GM19035 (cell line): ENCODE results near the gene CCDC15.
"Not testable (repeated sequence)": the region's sequence is repeated elsewhere in the genome, so short reads cannot be mapped to it uniquely, and the experiment has no call there.

Source experiments
- ATAC-seq: cut with Tn5 transposase; IDR thresholded peaks from one replicate; pipeline ENCODE4 v1.9.1; 2021; ENCODE audit not compliant: unreplicated experiment

The CCDC15 gene

DNA sequence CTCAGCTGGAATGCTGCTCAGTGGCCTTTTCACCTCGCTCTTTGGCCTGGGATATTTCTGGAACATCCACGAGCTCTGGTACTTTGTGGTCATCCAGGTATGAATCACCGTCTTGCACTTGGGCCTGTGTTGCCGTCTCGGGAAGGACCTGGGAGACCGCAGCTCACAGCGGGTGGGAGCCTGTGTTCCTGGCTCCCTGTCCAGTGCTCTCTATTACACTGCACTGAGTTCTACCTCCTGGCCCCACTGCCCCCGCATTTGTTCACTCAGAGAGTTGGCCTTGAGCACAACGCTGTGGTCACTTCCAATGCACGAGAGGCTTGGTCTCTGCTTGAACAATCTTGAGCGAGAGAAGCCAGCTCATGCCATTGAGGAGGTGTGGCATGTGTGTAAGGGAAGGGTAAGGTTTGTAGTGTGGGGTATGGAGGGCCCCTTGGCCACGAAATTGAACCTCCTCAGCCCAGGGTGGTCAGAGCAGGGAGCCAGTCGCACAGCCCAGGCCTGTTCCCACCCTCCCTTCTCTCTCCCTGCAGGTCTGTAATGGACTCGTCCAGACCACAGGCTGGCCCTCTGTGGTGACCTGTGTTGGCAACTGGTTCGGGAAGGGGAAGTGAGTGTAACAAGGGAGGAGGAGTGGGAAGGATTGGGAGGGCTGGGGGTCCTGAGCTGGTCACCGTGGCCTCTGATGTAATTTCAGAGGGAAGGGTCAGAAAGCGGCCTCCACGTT lies 125.3 kb downstream of the CCDC15 start:
- no peak for ATAC-seq

DNA sequence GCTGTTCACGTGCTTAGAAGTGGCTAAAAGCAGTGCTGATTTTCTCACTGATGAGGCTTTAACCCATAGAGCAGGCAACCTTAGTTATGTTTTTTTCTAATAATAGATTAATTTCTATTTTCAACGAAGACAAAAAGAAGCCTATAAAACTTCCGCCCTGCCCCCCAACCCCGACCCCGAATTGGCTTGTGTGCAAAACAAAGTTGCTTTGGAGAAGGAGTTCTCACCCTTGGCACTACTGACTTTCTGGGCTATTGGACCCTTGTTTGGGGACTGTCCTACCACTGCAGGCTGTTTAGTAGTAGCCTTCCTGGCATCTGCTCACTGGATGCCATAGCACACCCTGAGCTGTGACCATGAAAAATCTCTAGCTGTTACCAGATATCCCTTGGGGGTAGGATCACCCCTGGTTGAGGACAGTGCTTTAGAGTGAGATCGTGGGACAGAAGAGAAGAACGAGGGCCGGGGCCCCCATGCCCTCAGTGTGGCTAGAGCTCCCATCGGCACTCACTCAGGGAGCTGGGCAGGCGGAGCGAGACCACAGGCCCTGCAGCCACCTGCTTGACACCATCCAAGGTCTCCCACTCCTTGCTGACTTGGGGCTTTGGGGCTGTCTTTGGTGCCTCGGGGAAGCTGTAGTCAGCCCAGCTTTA lies 126.0 kb downstream of the CCDC15 start:
- no peak for ATAC-seq

DNA sequence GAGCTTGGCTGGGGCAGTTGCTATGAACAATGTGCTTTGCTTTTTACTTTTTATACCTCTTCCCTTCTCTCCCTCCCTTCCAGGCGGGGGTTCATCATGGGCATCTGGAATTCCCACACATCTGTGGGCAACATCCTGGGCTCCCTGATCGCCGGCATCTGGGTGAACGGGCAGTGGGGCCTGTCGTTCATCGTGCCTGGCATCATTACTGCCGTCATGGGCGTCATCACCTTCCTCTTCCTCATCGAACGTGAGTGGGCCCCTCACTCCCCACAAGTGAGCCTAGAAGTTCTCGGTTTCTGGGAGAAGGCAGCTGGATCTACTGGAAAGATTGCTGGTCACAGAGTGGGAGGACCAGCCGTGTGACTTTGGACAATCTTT lies 126.5 kb downstream of the CCDC15 start:
- no peak for ATAC-seq

DNA sequence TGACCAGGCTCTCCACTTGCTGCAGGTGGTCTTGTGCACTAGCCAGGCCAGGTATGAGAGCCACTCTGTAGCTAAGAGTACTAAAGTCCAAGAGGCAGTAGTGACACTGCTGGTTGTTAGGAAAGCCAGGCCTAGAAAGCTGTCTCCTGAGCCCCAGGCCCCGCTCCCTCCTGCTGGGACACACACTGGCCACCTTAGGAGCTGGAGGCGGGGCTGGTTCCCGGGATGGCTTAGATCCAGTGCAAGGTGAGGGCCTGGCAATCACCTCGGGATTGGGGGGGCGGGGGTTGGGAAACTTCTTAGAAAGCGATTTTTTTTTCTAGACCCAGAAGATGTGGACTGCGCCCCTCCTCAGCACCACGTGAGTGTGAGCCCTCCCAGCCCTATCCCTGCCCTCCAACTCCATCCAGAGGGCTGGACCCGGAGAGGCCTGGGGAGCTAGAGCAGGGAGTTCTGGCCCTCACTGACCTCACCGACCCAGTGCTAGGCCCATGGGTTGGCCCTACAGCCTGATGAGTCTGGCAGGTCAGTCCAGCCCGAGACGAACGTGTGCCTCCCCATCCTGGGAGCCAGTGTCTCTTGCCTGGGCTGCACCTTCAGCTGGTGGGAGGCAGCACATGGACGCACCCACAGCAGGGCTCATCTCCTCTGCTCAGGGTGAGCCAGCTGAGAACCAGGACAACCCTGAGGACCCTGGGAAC lies 127.2 kb downstream of the CCDC15 start:
- no peak for ATAC-seq

DNA sequence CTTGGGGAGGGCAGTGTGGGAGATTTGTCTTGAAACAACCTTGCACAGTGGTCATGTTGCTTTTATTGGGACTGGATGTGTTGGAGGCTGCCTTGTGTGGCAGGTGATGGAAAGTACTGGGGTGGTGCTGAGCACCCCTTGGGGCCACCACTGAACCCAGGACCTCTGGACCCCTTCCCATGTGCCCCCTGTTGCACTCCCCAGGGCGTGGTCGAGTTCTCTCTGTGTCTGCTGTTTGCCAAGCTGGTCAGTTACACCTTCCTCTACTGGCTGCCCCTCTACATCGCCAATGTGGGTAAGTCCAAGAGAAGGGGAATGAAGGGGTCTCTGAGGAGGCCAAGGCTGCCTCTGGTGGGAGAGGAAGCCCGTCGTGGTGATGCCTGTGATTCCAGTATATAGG lies 128.0 kb downstream of the CCDC15 start:
- no peak for ATAC-seq

DNA sequence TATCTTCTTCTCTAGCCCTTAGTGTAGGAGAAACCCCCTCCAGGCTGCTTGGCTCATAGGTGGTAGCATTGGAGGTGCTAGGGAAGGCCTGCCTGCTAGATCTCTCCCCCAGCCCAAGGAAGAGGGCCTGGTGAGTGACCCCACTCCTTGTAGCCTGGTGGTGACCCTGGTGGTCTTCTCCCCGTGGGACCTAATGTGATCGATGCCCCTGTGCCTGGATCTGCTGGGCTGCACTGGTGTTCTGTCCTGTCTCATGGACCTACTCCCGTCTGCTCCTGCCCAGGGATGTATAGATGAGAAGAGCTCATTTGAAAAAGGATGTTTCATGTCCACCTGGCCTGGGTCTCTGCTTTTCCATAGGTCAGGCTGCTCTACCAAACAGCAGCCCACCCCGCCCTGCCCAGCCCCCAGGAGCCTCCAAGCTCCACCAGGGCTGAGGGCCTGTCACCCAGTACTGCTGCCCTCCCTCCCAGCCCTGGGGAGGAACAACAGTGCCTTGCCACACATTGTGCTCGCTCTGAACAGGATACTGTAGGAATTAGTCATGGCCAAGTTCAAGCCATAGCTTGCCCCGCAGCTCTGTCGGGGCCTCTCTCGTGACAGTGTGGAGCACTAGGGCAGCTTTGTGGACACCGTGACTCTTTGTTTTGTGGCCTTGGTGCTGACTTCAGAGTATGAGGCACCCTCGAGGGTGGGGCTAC lies 128.8 kb downstream of the CCDC15 start:
- ATAC-seq, result no peak

DNA sequence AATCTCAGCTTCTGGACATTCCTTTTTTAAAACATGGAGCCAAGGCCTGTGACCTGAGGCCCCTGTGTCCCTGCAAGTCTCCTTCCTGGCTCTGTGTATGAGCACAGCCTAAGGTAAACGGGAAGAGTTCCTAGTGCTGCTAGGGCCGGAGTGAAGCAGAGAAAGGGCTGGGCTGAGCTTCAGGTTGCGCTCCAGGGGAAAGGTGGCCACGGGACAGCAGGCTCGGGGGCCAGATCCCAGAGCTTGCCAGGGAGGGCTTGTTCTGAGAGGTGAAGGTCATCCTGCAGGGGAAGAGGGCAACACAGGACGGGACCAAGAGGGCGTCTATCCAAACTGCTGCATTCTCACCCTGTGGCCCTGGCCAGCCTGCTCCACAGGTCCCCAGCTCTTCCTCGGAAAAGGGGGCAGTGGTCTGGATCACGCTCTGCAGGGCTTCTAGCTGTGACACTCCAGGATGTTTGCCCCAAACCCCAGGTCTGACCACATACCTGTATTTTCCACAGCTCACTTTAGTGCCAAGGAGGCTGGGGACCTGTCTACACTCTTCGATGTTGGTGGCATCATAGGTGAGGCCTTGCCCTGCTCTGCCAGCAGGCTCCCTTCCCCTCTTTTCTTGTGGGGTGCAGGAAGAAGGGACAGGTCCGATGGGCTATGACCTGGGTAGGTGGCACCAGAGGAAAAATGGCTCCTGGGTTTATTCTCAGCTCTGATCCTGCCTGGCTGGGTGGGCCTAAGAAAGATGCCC lies 129.5 kb downstream of the CCDC15 start:
- ATAC-seq, result no peak

DNA sequence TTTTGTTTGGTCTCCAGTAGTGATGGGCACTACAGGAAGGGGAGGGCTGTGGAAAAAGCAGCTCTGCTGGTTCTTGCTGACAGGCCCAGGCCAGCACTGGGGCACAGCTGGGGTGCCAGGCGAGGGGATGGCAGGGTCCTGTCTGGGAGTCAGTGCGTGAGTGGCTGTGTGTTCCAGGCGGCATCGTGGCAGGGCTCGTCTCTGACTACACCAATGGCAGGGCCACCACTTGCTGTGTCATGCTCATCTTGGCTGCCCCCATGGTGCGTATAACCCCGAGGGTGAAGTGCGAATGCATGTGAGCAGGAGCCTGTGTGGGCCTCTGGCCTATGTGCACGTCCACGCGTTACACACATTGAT lies 130.0 kb downstream of the CCDC15 start:
- no peak for ATAC-seq

DNA sequence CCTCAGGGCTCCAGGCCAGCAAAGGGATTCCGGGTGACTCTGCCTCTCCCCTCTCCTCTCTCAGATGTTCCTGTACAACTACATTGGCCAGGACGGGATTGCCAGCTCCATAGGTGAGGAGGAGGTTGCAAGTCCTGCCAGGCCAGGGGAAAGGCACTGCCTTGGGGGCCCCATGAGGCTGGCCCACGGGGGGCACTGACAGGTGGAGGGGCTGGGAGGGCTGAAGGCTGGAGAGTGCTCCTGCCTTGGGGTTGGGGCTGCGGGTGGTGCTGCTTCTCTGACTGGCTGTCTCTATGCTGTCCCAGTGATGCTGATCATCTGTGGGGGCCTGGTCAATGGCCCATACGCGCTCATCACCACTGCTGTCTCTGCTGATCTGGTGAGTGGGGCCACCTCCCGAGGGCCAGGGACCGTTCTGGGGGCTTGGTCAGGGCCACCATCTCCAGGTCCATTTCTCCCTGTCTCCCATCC lies 130.8 kb downstream of the CCDC15 start:
- ATAC-seq, result no peak

DNA sequence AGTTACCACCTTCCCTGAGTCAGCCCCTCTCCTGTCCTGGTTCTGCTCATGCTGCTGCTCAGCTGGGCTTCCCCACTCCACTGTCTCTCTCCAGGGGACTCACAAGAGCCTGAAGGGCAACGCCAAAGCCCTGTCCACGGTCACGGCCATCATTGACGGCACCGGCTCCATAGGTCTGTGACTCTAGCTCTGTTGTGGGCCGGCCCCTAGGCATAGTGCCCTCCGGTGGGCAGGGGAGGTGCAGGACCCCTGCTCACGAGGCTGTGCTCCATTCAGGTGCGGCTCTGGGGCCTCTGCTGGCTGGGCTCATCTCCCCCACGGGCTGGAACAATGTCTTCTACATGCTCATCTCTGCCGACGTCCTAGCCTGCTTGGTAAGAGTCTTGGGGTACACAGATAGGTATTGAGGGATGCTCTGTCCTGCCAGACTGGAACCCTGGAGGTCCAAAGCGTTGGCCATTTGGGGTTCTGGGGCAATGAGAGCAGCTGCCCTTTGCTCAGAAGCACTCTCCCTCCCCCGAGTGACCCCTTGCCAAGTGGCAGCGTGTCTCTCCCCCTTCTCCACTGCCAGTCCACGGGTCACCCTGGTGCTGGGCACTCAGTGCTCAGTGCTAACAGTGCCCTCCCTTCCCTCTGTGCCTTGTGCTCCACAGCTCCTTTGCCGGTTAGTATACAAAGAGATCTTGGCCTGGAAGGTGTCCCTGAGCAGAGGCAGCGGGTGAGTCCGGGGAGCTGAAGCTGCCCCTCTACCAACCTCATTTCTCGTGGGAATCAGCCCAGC lies 131.5 kb downstream of the CCDC15 start:
- no peak for ATAC-seq

DNA sequence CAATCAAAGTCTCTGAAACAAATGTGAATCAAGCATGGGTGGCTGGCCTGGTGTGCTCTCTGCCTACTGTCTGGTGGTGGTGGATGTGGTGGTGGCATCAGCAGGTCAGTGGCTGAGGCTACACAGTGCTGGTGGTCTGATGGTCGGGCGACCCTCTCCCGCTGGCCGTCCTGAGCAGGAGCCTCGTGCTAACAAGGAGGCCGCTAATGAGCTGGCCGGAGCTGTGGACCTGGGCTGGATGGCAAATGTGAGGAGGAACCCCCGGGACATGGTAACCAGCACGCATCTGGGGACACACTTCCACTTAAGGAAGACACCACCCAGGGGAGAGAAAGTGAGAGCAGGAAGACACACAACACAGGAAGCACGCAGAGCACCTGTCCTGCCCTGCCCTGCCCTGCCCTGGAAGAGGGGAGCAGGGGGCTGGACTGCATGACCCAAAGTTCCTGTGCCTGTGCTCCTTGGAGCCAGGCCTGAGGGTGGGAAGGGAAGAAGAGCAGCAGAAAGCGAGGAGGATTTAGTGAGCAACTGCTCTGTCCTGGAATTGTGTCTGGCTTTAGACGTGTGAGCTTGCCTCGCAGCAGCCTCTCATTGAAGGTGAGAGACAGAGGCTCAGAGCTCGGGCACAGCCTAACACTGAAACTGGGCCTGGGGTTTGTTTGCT lies 132.8 kb downstream of the CCDC15 start:
- no peak for ATAC-seq

DNA sequence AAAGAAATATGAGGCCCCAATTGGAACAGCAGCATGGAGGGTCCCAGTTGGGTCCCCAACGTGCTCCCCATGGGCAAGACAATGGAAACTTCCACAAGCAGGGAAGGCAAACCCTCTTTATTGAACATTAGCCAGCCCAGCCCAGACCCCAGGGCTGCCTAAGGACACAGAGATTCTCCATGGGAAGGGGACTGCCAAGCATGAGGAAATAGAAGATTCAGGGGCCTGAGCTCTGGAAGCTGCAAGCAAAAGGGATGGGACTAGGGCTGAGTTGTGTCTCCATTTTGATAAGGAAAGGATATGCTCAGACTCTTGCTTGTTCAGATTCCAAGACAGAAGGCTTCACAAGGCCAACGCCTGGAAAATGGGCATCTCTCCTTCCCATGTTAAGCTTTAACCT lies 134.1 kb downstream of the CCDC15 start:
- ATAC-seq, result no peak

DNA sequence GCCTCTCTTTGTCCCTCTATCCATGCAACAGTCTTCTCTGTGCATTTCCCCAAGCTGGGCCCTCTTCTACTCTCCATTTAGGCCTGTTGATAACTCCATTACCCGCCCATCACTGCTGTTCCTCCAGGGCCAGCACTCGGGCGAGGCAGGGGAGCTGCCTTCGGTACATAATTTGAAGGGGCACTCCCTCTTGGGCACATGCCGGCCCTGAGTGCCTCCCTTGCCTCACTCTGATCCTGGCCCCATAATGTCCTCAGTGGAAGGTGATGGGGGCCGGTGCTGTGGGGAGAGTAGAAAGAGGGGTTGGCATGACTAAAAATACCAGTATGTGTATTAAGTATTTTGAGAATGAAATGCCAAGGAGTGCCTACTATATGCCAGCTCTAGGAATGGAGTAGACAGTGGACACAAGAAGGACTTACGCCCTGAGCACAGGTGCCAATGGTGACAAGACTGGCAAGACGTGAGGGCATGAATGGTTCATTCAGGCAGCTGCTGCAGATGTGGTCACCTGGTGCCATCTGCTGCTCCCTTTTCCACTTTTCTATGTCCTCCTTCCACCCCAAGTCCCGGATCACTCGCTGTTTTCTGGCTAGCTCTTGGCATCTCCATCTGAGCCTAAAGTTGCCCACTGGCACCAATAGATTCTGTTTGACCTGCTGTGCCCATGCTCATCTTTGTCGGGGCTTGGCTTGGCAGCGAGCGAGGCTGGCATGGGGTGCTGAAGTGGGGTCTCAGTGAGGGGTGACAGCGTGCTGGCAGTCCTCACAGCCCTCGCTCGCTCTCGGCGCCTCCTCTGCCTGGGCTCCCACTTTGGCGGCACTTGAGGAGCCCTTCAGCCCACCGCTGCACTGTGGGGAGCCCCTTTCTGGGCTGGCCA lies 134.8 kb downstream of the CCDC15 start:
- no peak for ATAC-seq

DNA sequence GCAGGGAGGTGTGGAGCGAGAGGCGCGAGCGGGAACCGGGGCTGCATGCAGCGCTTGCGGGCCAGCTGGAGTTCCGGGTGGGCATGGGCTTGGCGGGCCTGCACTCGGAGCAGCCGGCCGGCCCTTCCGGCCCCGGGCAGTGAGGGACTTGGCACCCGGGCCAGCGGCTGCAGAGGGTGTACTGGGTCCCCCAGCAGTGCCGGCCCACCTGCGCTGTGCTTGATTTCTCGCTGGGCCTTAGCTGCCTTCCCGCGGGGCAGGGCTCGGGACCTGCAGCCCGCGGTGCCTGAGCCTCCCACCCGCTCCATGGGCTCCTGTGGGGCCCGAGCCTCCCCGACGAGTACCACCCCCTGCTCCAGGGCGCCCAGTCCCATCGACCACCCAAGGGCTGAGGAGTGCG lies 135.5 kb downstream of the CCDC15 start:
- not testable (repeated sequence) for ATAC-seq

DNA sequence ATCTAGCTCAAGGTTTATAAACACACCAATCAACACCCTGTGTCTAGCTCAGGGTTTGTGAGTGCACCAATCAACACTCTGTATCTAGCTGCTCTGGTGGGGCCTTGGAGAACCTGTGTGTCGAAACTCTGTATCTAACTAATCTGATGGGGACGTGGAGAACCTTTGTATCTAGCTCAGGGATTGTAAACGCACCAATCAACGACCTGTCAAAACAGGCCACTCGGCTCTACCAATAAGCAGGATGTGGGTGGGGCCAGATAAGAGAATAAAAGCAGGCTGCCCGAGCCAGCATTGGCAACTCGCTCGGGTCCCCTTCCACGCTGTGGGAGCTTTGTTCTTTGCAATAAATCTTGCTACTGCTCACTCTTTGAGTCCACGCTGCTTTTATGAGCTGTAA lies 136.1 kb downstream of the CCDC15 start:
- ATAC-seq, result not testable (repeated sequence)

DNA sequence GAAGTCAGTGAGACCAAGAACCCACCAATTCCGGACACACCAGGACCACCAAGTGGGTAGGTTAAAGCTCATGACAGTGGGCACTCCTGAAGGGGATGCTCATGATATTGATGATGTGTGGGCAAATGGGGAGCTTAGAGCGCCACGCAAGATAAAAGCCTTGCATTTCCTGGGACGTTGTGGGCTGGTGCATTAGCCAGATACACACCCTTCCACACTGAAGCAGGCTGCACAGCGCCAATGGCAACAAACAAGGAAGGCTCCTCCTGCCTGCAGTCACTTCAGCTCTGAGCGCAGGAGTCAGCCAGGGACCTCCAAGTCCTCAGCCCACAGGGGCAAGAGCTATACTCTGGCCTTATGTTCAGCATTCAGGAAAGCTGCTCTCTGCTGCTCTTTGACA lies 136.8 kb downstream of the CCDC15 start:
- no peak for ATAC-seq
